Liver (tissue), 3 donors: Measurements from ENCODE around the gene ZMYM2.

ENCODE experiments used
- FOXA1 ChIP-seq: IDR thresholded peaks from 2 replicates; pipeline ENCODE4 v1.6.1; 2016; ENCODE audit warnings: antibody characterized with exemption
- SP1 ChIP-seq: IDR thresholded peaks from 2 replicates; pipeline ENCODE4 v1.6.1; 2018; ENCODE audit warnings: antibody characterized with exemption, mild to moderate bottlenecking
- ZBTB33 ChIP-seq: IDR thresholded peaks from 2 replicates; pipeline ENCODE4 v1.6.1; 2016; ENCODE audit warnings: antibody characterized with exemption
- TF ChIP-seq, protein P1 (sequence below): fragments of 150-350 bp; IDR thresholded peaks from 2 replicates; pipeline ENCODE4 v1.5.1; 2017; ENCODE audit warnings: improper control_type of control experiment, low read depth, low read length; ENCODE audit not compliant: missing input control
- donor health status: healthy.
- donor health status: healthy.

- TF ChIP-seq, protein P1, sequence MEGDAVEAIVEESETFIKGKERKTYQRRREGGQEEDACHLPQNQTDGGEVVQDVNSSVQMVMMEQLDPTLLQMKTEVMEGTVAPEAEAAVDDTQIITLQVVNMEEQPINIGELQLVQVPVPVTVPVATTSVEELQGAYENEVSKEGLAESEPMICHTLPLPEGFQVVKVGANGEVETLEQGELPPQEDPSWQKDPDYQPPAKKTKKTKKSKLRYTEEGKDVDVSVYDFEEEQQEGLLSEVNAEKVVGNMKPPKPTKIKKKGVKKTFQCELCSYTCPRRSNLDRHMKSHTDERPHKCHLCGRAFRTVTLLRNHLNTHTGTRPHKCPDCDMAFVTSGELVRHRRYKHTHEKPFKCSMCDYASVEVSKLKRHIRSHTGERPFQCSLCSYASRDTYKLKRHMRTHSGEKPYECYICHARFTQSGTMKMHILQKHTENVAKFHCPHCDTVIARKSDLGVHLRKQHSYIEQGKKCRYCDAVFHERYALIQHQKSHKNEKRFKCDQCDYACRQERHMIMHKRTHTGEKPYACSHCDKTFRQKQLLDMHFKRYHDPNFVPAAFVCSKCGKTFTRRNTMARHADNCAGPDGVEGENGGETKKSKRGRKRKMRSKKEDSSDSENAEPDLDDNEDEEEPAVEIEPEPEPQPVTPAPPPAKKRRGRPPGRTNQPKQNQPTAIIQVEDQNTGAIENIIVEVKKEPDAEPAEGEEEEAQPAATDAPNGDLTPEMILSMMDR, result no peak
- TF ChIP-seq ZBTB33 (no peak), FOXA1 (no peak), SP1 (no peak)
These were observed 18.4 kb upstream of the ZMYM2 start for GRCh38 chr13:19940106-19940505.
